ENCODE measurements around the gene RASAL2.

GRCh38 chr1:178335426-178335825, 241.5 kb downstream of the RASAL2 start:
- TF ChIP-seq SIN3A (IDR thresholded peaks at IDR 0.05; ENCODE audit: borderline replicate concordance in 2 of 2, control insufficient read depth in 1 of 2, low read depth in 2 of 2, low read length in 2 of 2), result no peak
- no peak for TF ChIP-seq HMGXB4 (CRISPR knock-in tag; IDR thresholded peaks at IDR 0.05)

All from K562 (cell line).